Measurements from ENCODE around the gene MSLN. TPM values are rescaled to one million over a fixed set of nuclear protein-coding genes. Genes with fewer than 3 reads are reported as not detected.
A peak's percentile ranks its signal among the peaks of the same experiment; 100 is the strongest.

Gene MSLN
- total and polyA plus RNA-seq, 2 of the 13 experiments (the other 11 are each of a cell fraction or from before 2014, with no cell fraction given) = 2.0 to 2.3 TPM

GRCh38 chr16:733382-734207, 26.9 kb upstream of the MSLN start (continued):
- TF ChIP-seq FOSL2 (CRISPR knock-in tag; IDR thresholded peaks at IDR 0.05) (no peak), AGO2 (optimal IDR thresholded peaks at IDR 0.05; ENCODE audit: low read depth, low read length) (peak; percentile 39), MATR3 (CRISPR knock-in tag; IDR thresholded peaks at IDR 0.05) (no peak), ZNF414 (CRISPR knock-in tag; IDR thresholded peaks at IDR 0.05) (no peak), CENPBD1 (CRISPR knock-in tag; IDR thresholded peaks at IDR 0.05; ENCODE audit: borderline replicate concordance, low read depth) (no peak), RAD21 (CRISPR knock-in tag; IDR thresholded peaks at IDR 0.05) (peak; percentile 74), ZNF687 (CRISPR knock-in tag; IDR thresholded peaks at IDR 0.05) (peak; percentile 48), STAG1 (CRISPR knock-in tag; IDR thresholded peaks at IDR 0.05) (peak; percentile 48), PATZ1 (CRISPR knock-in tag; IDR thresholded peaks at IDR 0.05) (0 out of 2 replicates have a peak, but pooled peaks have one; percentile 30), NR0B2 (CRISPR knock-in tag; IDR thresholded peaks at IDR 0.05) (no peak), NAIF1 (CRISPR knock-in tag; IDR thresholded peaks at IDR 0.05; ENCODE audit: borderline replicate concordance) (no peak), ZBTB33 (CRISPR knock-in tag; IDR thresholded peaks at IDR 0.05) (peak; percentile 98), PTBP1 (IDR thresholded peaks at IDR 0.05; ENCODE audit: low read depth, low read length, poor library complexity, severe bottlenecking) (no peak), RNF219 (CRISPR knock-in tag; IDR thresholded peaks at IDR 0.05) (no peak), SAFB2 (CRISPR knock-in tag; IDR thresholded peaks at IDR 0.05; ENCODE audit: borderline replicate concordance, low read depth) (no peak)

Data from HepG2 (cell line).